Nephron progenitor cell (in vitro differentiated cells): ENCODE measurements around the gene EVI5L.

Source experiments
- DNase-seq: peaks from one replicate; pipeline ENCODE4 v3.0.0; 2021
- H3K27ac Mint-ChIP-seq: 2 replicates; pipeline ENCODE4 v1.8.0; 2021; ENCODE audit warnings: mild to moderate bottlenecking, moderate library complexity, mixed read lengths
- H3K27me3 Mint-ChIP-seq: 2 replicates; pipeline ENCODE4 v1.8.0; 2021; ENCODE audit warnings: mild to moderate bottlenecking, low read depth, mixed read lengths; ENCODE audit not compliant: poor library complexity
- H3K36me3 Mint-ChIP-seq: 2 replicates; pipeline ENCODE4 v1.8.0; 2021; ENCODE audit warnings: low read depth, mixed read lengths
- H3K4me1 Mint-ChIP-seq: 2 replicates; pipeline ENCODE4 v1.8.0; 2021; ENCODE audit warnings: mixed read lengths
- H3K4me3 Mint-ChIP-seq: 2 replicates; pipeline ENCODE4 v1.8.0; 2021; ENCODE audit warnings: mild to moderate bottlenecking, moderate library complexity, mixed read lengths
- H3K9me3 Mint-ChIP-seq: 2 replicates; pipeline ENCODE4 v1.8.0; 2021; ENCODE audit warnings: mild to moderate bottlenecking, moderate library complexity, mixed read lengths
- TF ChIP-seq, protein P1 (sequence below): fragments of 200-600 bp; sonication (generic); IDR thresholded peaks from 2 replicates; pipeline ENCODE4 v1.5.0; 2021; ENCODE audit warnings: antibody characterized with exemption

The EVI5L gene

DNA sequence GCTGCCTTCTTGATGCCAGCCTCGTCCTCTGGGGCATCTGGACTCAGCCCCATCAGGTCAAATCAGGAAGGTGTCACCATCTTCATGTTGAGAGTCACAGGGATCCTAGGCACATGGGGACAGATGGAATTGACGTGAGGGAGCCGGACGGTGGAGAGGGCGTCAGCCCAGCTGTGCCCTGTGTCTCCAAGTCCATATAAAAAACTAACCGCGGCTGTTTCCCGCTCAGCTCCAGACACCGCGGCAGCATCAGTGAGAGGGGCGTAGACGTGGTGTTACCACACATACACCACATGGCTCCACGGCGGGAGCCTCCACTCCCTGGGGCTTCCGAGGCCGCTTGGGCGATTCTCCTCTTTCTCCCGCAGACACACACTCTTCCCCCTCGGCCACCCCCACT lies 49.8 kb downstream of the EVI5L start:
- Mint-ChIP-seq H3K27me3 (peaks cover 38% of the 10 kb centered on the region), H3K4me1 (peaks cover 1% of the 10 kb centered on the region), H3K9me3 (no peaks in the 10 kb centered on the region), H3K36me3 (no peaks in the 10 kb centered on the region), H3K27ac (no peak overlapping the region), H3K4me3 (no peak overlapping the region)
- no peak for DNase-seq
- TF ChIP-seq, protein P1, sequence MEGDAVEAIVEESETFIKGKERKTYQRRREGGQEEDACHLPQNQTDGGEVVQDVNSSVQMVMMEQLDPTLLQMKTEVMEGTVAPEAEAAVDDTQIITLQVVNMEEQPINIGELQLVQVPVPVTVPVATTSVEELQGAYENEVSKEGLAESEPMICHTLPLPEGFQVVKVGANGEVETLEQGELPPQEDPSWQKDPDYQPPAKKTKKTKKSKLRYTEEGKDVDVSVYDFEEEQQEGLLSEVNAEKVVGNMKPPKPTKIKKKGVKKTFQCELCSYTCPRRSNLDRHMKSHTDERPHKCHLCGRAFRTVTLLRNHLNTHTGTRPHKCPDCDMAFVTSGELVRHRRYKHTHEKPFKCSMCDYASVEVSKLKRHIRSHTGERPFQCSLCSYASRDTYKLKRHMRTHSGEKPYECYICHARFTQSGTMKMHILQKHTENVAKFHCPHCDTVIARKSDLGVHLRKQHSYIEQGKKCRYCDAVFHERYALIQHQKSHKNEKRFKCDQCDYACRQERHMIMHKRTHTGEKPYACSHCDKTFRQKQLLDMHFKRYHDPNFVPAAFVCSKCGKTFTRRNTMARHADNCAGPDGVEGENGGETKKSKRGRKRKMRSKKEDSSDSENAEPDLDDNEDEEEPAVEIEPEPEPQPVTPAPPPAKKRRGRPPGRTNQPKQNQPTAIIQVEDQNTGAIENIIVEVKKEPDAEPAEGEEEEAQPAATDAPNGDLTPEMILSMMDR: no peak

DNA sequence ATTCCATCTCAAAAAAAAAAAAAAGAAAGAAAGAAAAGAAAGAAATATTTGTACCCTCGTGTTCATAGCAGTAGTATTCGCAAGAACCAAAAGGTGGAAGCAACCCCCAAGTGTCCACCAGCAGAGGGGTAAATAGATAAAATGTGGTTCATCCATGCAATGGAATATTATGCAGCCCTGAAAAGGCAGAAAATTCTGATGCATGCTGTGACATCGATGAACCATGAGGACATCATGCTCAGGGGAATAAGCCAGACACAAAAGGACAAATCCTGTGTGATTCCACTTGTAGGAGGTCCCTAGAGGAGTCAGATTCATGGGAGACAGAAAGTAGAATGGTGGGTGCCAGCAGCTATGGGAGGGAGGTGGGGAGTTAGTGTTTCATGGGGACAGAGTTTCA lies 51.9 kb downstream of the EVI5L start:
- peaks cover 36% of the 10 kb centered on the region for H3K27me3 Mint-ChIP-seq
- H3K4me1 Mint-ChIP-seq: no peaks in the 10 kb centered on the region
- H3K27ac Mint-ChIP-seq: no peak overlapping the region
- H3K4me3 Mint-ChIP-seq: no peak overlapping the region
- DNase-seq: no peak
- H3K36me3 Mint-ChIP-seq: no peaks in the 10 kb centered on the region
- TF ChIP-seq, protein P1: no peak
- no peaks in the 10 kb centered on the region for H3K9me3 Mint-ChIP-seq

GRCh38 chr19:7883105-7883504 lies 53.1 kb downstream of the EVI5L start:
- TF ChIP-seq, protein P1: no peak
- no peaks in the 10 kb centered on the region for H3K36me3 Mint-ChIP-seq
- no peak for DNase-seq

DNA sequence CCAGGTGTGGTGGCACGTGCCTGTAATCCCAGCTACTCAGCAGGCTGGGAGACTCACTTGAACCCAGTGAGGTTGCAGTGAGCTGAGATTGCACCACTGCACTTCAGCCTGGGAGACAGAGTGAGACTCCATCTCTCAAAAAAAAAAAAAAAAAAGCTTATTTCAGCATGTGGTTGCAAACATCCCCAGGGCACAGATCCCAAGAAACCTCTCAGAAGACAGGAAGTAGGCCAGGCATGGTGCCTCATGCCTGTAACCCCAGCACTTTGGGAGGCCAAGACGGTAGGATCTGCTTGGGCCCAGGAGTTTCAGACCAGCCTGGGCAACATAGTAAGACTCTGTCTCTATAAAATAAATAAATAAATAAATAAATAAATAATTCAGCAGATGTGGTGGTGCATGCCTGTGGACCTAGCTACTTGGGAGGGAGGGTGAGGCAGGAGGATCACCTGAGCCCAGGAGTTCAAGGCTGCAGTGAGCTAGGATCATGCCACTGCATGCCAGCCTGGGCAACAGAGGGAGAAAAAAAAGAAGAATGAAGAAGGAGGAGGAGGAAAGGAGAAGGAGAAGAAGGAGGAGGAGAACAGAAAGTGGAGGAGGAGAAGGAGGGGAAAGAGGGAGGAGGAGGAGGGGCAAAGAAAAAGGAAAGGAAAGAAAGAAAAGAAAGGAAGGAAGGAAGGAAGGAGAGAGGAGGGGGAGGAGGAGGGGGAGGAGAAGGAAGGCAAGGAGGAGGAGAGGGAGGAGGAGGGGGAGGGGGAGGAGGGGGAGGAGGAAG lies 54.0 kb downstream of the EVI5L start:
- Mint-ChIP-seq H3K27ac (no peak overlapping the region), H3K4me1 (no peaks in the 10 kb centered on the region), H3K36me3 (no peaks in the 10 kb centered on the region), H3K27me3 (peaks cover 49% of the 10 kb centered on the region), H3K4me3 (no peak overlapping the region), H3K9me3 (no peaks in the 10 kb centered on the region)
- DNase-seq: no peak
- TF ChIP-seq, protein P1: no peak

More at GRCh38 chr19:7883105-7883504, 53.1 kb downstream of the EVI5L start:
- no peak overlapping the region for H3K4me3 Mint-ChIP-seq
- H3K9me3 Mint-ChIP-seq: no peaks in the 10 kb centered on the region
- H3K27me3 Mint-ChIP-seq: peaks cover 40% of the 10 kb centered on the region
- H3K27ac Mint-ChIP-seq: no peak overlapping the region
- H3K4me1 Mint-ChIP-seq: no peaks in the 10 kb centered on the region

DNA sequence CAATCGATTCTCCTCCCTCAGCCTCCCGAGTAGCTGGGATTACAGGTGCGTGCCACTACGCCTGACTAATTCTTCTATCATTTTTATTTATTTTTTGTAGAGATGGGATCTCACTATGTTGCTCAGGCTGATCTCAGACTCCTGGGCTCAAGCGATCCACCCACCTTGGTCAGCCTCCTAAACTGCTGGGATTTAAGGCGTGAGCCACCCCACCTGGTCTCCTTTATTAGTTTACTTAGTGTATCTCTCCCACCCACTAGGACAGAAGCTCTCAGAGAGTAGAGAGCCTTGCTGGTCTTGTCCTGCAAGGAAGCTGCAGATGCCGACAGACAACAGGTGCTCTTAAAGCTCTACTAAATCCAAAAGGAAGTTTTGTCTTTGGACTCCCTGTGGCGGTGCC lies 55.8 kb downstream of the EVI5L start:
- Mint-ChIP-seq H3K36me3 (no peaks in the 10 kb centered on the region), H3K4me3 (no peak overlapping the region), H3K27ac (no peak overlapping the region), H3K9me3 (no peaks in the 10 kb centered on the region), H3K27me3 (peaks cover 63% of the 10 kb centered on the region), H3K4me1 (peaks cover under 1% of the 10 kb centered on the region)
- DNase-seq: no peak
- TF ChIP-seq, protein P1: no peak
